ENCODE results near the gene FGD2. TPM values are rescaled to one million over a fixed set of nuclear protein-coding genes. Genes with fewer than 3 reads are reported as not detected.

FGD2 gene
- total and polyA plus RNA-seq, 10 of the 15 experiments (the other 5 are each of a cell fraction or from before 2014, with no cell fraction given) = 5.2 to 88.1 (median 33.2) TPM

DNA sequence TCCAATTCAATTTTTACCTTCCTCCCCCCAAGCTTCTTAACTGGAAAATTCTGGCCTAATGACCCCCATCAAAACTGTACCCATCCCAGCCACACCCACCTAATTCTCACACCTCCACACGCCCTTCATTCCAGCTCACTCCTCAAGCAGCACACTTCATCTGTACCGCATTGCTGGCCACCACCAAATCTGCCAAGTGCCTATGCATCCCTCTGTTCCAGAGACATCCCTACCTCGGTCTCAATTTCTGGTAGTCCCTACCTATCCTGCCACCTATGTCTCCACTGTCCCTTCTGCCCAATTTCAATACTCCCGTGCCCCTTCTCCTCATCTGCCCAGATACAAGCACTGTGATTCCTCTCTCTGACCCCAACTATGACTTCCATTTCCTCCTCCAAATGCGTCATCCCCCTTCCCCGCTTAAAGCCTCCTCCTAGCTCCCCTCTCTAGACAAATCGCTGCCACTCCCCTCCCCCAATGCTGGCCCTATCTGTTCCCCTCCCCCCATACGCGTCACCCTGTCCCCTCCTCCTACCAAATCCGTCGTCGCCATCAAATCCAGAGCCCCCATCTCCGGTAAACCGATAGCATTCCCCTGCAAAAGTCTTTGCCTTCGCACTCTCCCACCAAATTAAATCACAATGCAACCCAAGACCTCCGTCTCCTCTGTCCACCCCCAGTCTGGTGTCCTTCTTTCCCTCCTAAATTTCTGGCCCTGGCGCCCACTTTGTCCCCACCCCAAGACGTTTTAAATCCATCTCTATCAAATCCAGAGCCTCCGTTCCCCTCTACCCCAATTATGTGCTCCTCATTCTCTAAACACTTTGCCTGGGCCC is 20.7 kb upstream of the FGD2 start (continued):
- TF ChIP-seq WRNIP1 (IDR thresholded peaks at IDR 0.05; ENCODE audit: borderline replicate concordance, low read depth, low read length) (peak; percentile 22; the same call in 1 of the 2 replicates), NBN (IDR thresholded peaks at IDR 0.05) (peak; percentile 63; the same call in 1 of the 2 replicates), POLR2AphosphoS5 (IDR thresholded peaks at IDR 0.05; ENCODE audit: low read length) (peak; percentile 67; the same call in 1 of the 2 replicates), CREM (IDR thresholded peaks at IDR 0.05; ENCODE audit: low read depth) (peak; percentile 78; the same call in 1 of the 2 replicates), POLR2A (IDR thresholded peaks at IDR 0.05; ENCODE audit: low read depth, low read length) (peak; percentile 17; the same call in 1 of the 2 replicates), PML (IDR thresholded peaks at IDR 0.05; ENCODE audit: low read length) (no peak), HDGF (IDR thresholded peaks at IDR 0.05) (0 out of 2 replicates have a peak, but pooled peaks have one; percentile 42), ZNF622 (IDR thresholded peaks at IDR 0.05) (no peak), ZBTB33 (IDR thresholded peaks at IDR 0.05) (no peak), SMC3 (IDR thresholded peaks at IDR 0.05; ENCODE audit: borderline replicate concordance, low read length) (no peak), BCL3 (IDR thresholded peaks at IDR 0.05; ENCODE audit: borderline replicate concordance, insufficient read depth, low read depth, low read length, poor library complexity, severe bottlenecking) (no peak), MEF2B (IDR thresholded peaks at IDR 0.05; ENCODE audit: partially characterized antibody, poor library complexity, severe bottlenecking) (peak; percentile 12), HDAC2 (IDR thresholded peaks at IDR 0.05) (no peak), CHD1 (IDR thresholded peaks at IDR 0.05; ENCODE audit: low read depth, low read length) (no peak), CUX1 (IDR thresholded peaks at IDR 0.05; ENCODE audit: insufficient replicate concordance, low read depth, low read length) (no peak), HCFC1 (IDR thresholded peaks at IDR 0.05; ENCODE audit: low read length) (no peak), TBL1XR1 (IDR thresholded peaks at IDR 0.05; ENCODE audit: low read depth, low read length) (peak; percentile 57; the same call in 1 of the 2 replicates)
- TF ChIP-seq, protein P1, sequence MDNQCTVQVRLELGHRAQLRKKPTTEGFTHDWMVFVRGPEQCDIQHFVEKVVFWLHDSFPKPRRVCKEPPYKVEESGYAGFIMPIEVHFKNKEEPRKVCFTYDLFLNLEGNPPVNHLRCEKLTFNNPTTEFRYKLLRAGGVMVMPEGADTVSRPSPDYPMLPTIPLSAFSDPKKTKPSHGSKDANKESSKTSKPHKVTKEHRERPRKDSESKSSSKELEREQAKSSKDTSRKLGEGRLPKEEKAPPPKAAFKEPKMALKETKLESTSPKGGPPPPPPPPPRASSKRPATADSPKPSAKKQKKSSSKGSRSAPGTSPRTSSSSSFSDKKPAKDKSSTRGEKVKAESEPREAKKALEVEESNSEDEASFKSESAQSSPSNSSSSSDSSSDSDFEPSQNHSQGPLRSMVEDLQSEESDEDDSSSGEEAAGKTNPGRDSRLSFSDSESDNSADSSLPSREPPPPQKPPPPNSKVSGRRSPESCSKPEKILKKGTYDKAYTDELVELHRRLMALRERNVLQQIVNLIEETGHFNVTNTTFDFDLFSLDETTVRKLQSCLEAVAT (IDR thresholded peaks at IDR 0.05) = peak; percentile 56; the same call in 1 of the 2 replicates
